Gastrocnemius medialis (tissue), 4 donors: ENCODE data around the gene ALKBH1.

ENCODE experiments used
- POLR2A ChIP-seq, 2 donors: fragments of 450-650 bp; IDR thresholded peaks; one replicate each; pipeline ENCODE4 v1.6.1; 2017; ENCODE audit warnings: antibody characterized with exemption in 2 of 2, mild to moderate bottlenecking in 2 of 2, moderate library complexity in 2 of 2
- TF ChIP-seq, protein P1 (sequence below), 5 experiments: fragments of 450-650 bp in 3 of 5; fragments of 200-600 bp in 2 of 5; sonication (generic) in 2 of 5; IDR thresholded peaks in 4 of 5; conservative IDR thresholded peaks in 1 of 5; 1 replicate in 4 of 5; 2 replicates in 1 of 5; pipeline ENCODE4 v1.5.1; 2016 to 2019; ENCODE audit warnings: antibody characterized with exemption in 5 of 5, mild to moderate bottlenecking in 3 of 5, moderate library complexity in 3 of 5

DNA sequence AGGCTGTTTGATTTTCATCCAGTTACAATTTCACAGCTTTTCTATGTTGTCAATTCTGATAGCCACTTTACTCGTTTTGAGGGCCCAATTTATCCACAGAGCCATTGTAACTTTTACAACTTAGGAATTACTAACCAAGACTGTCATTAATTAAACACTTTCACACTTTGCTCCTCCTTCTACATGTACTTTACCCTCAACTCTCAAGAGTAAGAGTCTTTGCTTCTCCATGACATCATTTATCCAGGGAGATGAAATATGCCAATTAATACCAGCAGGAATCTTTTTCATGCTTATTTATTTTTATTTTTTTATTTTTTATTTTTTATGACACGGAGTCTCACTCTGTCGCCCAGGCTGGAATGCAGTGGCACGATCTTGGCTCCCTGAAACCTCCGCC, 13.6 kb upstream of the ALKBH1 start:
- TF ChIP-seq, protein P1, sequence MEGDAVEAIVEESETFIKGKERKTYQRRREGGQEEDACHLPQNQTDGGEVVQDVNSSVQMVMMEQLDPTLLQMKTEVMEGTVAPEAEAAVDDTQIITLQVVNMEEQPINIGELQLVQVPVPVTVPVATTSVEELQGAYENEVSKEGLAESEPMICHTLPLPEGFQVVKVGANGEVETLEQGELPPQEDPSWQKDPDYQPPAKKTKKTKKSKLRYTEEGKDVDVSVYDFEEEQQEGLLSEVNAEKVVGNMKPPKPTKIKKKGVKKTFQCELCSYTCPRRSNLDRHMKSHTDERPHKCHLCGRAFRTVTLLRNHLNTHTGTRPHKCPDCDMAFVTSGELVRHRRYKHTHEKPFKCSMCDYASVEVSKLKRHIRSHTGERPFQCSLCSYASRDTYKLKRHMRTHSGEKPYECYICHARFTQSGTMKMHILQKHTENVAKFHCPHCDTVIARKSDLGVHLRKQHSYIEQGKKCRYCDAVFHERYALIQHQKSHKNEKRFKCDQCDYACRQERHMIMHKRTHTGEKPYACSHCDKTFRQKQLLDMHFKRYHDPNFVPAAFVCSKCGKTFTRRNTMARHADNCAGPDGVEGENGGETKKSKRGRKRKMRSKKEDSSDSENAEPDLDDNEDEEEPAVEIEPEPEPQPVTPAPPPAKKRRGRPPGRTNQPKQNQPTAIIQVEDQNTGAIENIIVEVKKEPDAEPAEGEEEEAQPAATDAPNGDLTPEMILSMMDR (IDR thresholded peaks at IDR 0.05 in 4 of 5, conservative IDR thresholded peaks at IDR 0.05 in 1 of 5) = no peak
- no peak for TF ChIP-seq POLR2A (IDR thresholded peaks at IDR 0.05)
